HCT116 (cell line): ENCODE data around the gene PKP1. TPM values are rescaled to one million over a fixed set of nuclear protein-coding genes. Genes with fewer than 3 reads are reported as not detected.

Experiments
- ATAC-seq: fragments of 200-7000 bp; cut with Tn5 transposase; 2 replicates; pipeline ENCODE4 v1.9.1; 2020; ENCODE audit warnings: mild to moderate bottlenecking, moderate library complexity
- BruUV-seq: library from RNA; stranded (reverse); fragments of 400-500 nt; replicated peaks from 2 replicates; lab custom pipeline; 2021; lab: Mats Ljungman, UMichigan
- CTCF ChIA-PET: fragments of 300-600 bp; sonication (Branson Sonifier 250); formaldehyde crosslinking; loops from one replicate; lab custom pipeline; 2021; ENCODE audit warnings: antibody characterized with exemption; lab: Charles Lee
- POLR2A ChIA-PET: fragments of 300-600, 350-600 bp; sonication (Branson Sonifier 250); formaldehyde crosslinking; loops from one replicate; lab custom pipeline; 2021; ENCODE audit warnings: antibody characterized with exemption; lab: Charles Lee
- RAD21 ChIA-PET, 2 experiments: fragments of 300-600 bp; sonication (Branson Sonifier 250); formaldehyde crosslinking; loops; one replicate each; lab custom pipeline; 2023; ENCODE audit warnings: low total read pairs in 2 of 2; ENCODE audit not compliant: uncharacterized antibody in 2 of 2, unreplicated experiment in 2 of 2, low non-redundant PET in 1 of 2; lab: Charles Lee
- DNase-seq: peaks from one replicate; pipeline ENCODE4 v3.0.0-alpha.2; 2010; ENCODE audit warnings: low read depth, low spot score
- H2AFZ ChIP-seq: fragments of 200-600 bp; shearing (Covaris generic), sonication (generic); 2 replicates; pipeline ENCODE4 v1.6.1; 2017; ENCODE audit warnings: low read depth, mixed run types, mixed read lengths, antibody characterized with exemption, low read length; ENCODE audit not compliant: poor library complexity, severe bottlenecking
- H3K27ac ChIP-seq: 2 replicates; pipeline ENCODE4 v1.5.1; 2012; ENCODE audit warnings: low read depth, low read length
- H3K27me3 ChIP-seq: fragments of 200-600 bp; sonication (generic); 2 replicates; pipeline ENCODE4 v1.6.1; 2016; ENCODE audit warnings: mixed run types, low read length, mixed read lengths; ENCODE audit not compliant: insufficient read depth
- H3K36me3 ChIP-seq, 2 experiments: fragments of 200-500 bp in 1 of 2; fragments of 200-600 bp in 1 of 2; sonication (Bioruptor generic) in 1 of 2; sonication (generic) in 1 of 2; 2 replicates each; pipeline versions ENCODE4 v1.5.1 to v1.6.1; 2014 to 2016; ENCODE audit warnings: low read length in 2 of 2, inconsistent platforms in 1 of 2, mixed read lengths in 1 of 2, mixed run types in 1 of 2; ENCODE audit not compliant: insufficient read depth in 2 of 2, control insufficient read depth in 1 of 2
- H3K4me1 ChIP-seq, 2 experiments: fragments of 200-600 bp in 1 of 2; sonication (generic) in 1 of 2; 2 replicates each; pipeline versions ENCODE4 v1.5.1 to v1.6.1; 2012 to 2017; ENCODE audit warnings: low read length in 2 of 2, inconsistent platforms in 1 of 2, mild to moderate bottlenecking in 1 of 2, mixed read lengths in 1 of 2, mixed run types in 1 of 2, moderate library complexity in 1 of 2; ENCODE audit not compliant: insufficient read depth in 2 of 2, control insufficient read depth in 1 of 2
- H3K4me2 ChIP-seq: fragments of 200-600 bp; sonication (generic); 2 replicates; pipeline ENCODE4 v1.6.1; 2017; ENCODE audit warnings: mixed run types, low read length, mixed read lengths
- H3K4me3 ChIP-seq, 2 experiments: fragments of 200-600 bp in 1 of 2; sonication (generic) in 1 of 2; replicated peaks in 1 of 2; 2 replicates each; pipeline ENCODE4 v1.5.1; 2011 to 2016; ENCODE audit warnings: low read length in 2 of 2, control low read depth in 1 of 2, low read depth in 1 of 2, mild to moderate bottlenecking in 1 of 2, mixed read lengths in 1 of 2, mixed run types in 1 of 2
- H3K79me2 ChIP-seq: fragments of 200-600 bp; sonication (generic); 2 replicates; pipeline ENCODE4 v1.6.1; 2017; ENCODE audit warnings: mild to moderate bottlenecking, mixed run types, low read length, moderate library complexity, mixed read lengths; ENCODE audit not compliant: insufficient read depth
- H3K9ac ChIP-seq: fragments of 200-600 bp; sonication (generic); 2 replicates; pipeline ENCODE4 v1.6.1; 2016; ENCODE audit warnings: low read length, mixed read lengths
- H3K9me2 ChIP-seq: fragments of 200-600 bp; sonication (generic), shearing (Covaris generic); 2 replicates; pipeline ENCODE4 v1.6.1; 2017; ENCODE audit warnings: mixed run types, mild to moderate bottlenecking, moderate library complexity; ENCODE audit not compliant: insufficient read depth
- H3K9me3 ChIP-seq, 2 experiments: fragments of 200-500 bp in 1 of 2; fragments of 200-600 bp in 1 of 2; sonication (Bioruptor generic) in 1 of 2; sonication (generic) in 1 of 2; 2 replicates each; pipeline ENCODE4 v1.6.1; 2014 to 2017; ENCODE audit warnings: low read length in 2 of 2, mixed read lengths in 2 of 2, inconsistent platforms in 1 of 2, low read depth in 1 of 2, mild to moderate bottlenecking in 1 of 2, mixed run types in 1 of 2, moderate library complexity in 1 of 2; ENCODE audit not compliant: control insufficient read depth in 1 of 2, insufficient read depth in 1 of 2
- H4K20me1 ChIP-seq: fragments of 200-600 bp; sonication (generic), shearing (Covaris generic); 2 replicates; pipeline ENCODE4 v1.6.1; 2017; ENCODE audit warnings: mixed run types, mild to moderate bottlenecking, moderate library complexity; ENCODE audit not compliant: insufficient read depth
- CBX3 ChIP-seq: IDR thresholded peaks from 2 replicates; pipeline ENCODE4 v1.6.1; 2012; ENCODE audit warnings: low read depth
- CEBPB ChIP-seq: IDR thresholded peaks from 2 replicates; pipeline ENCODE4 v1.6.1; 2012; ENCODE audit warnings: low read depth
- EGR1 ChIP-seq: IDR thresholded peaks from 2 replicates; pipeline ENCODE4 v1.6.1; 2012; ENCODE audit warnings: low read depth
- ELF1 ChIP-seq: IDR thresholded peaks from 2 replicates; pipeline ENCODE4 v1.6.1; 2012; ENCODE audit warnings: low read depth, borderline replicate concordance
- EZH2 ChIP-seq: fragments of 200-600 bp; sonication (generic); IDR thresholded peaks from 2 replicates; pipeline ENCODE4 v1.6.1; 2017; ENCODE audit warnings: antibody characterized with exemption, mixed run types
- EZH2phosphoT487 ChIP-seq: fragments of 200-600 bp; IDR thresholded peaks from 2 replicates; pipeline ENCODE4 v1.6.1; 2018; ENCODE audit warnings: antibody characterized with exemption, borderline replicate concordance
- FOSL1 ChIP-seq: IDR thresholded peaks from 2 replicates; pipeline ENCODE4 v1.6.1; 2012; ENCODE audit warnings: low read depth
- JUND ChIP-seq: IDR thresholded peaks from 2 replicates; pipeline ENCODE4 v1.6.1; 2012
- MAX ChIP-seq: IDR thresholded peaks from 2 replicates; pipeline ENCODE4 v1.6.1; 2012
- POLR2A ChIP-seq: IDR thresholded peaks from 2 replicates; pipeline ENCODE4 v1.7.0; 2011; ENCODE audit warnings: borderline replicate concordance; ENCODE audit not compliant: insufficient read depth, insufficient read length; ENCODE audit errors: extremely low read depth
- POLR2AphosphoS5 ChIP-seq: IDR thresholded peaks from 2 replicates; pipeline ENCODE4 v1.6.1; 2011; ENCODE audit warnings: mild to moderate bottlenecking, low read depth, low read length, moderate library complexity
- RAD21 ChIP-seq: IDR thresholded peaks from 2 replicates; pipeline ENCODE4 v1.6.1; 2012; ENCODE audit warnings: low read depth, mild to moderate bottlenecking
- SP1 ChIP-seq: IDR thresholded peaks from 2 replicates; pipeline ENCODE4 v1.6.1; 2012; ENCODE audit warnings: low read depth
- YY1 ChIP-seq: IDR thresholded peaks from 2 replicates; pipeline ENCODE4 v1.6.1; 2011; ENCODE audit warnings: low read length, low read depth, moderate library complexity, mild to moderate bottlenecking; ENCODE audit not compliant: insufficient replicate concordance; ENCODE audit errors: extremely low read depth
- ZFX ChIP-seq: fragments of 450-650 bp; IDR thresholded peaks from 2 replicates; pipeline ENCODE4 v1.6.1; 2017
- ZNF274 ChIP-seq: fragments of 200-500 bp; sonication (Bioruptor generic); IDR thresholded peaks from 2 replicates; pipeline ENCODE4 v1.6.1; 2014; ENCODE audit warnings: mild to moderate bottlenecking, low read depth, low read length, inconsistent platforms
- intact Hi-C: fragments of 100-400 bp; cut with micrococcal nuclease; formaldehyde crosslinking; loops from 2 replicates; pipeline ENCODE4 v1.10.0; 2022
- total RNA-seq: library from RNA; stranded (reverse); gene quantifications from one replicate; pipeline ENCODE4 v1.2.1, GENCODE V29; 2021; ENCODE audit not compliant: unreplicated experiment
- TF ChIP-seq, protein P1 (sequence below), 3 experiments: fragments of 200-600 bp in 1 of 3; sonication (generic) in 1 of 3; IDR thresholded peaks in 2 of 3; conservative IDR thresholded peaks in 1 of 3; 2 replicates each; pipeline ENCODE4 v1.5.1; 2012 to 2017; ENCODE audit warnings: low read depth in 2 of 3, low read length in 2 of 3, antibody characterized with exemption in 1 of 3, borderline replicate concordance in 1 of 3, control low read depth in 1 of 3, mild to moderate bottlenecking in 1 of 3, mixed read lengths in 1 of 3, mixed run types in 1 of 3, moderate library complexity in 1 of 3; ENCODE audit not compliant: insufficient read depth in 1 of 3
- TF ChIP-seq, protein P2 (sequence below): IDR thresholded peaks from 2 replicates; pipeline ENCODE4 v1.6.1; 2012
- TF ChIP-seq, protein P3 (sequence below): IDR thresholded peaks from 2 replicates; pipeline ENCODE4 v1.6.1; 2011; ENCODE audit warnings: mild to moderate bottlenecking, low read length, moderate library complexity; ENCODE audit not compliant: insufficient replicate concordance; ENCODE audit errors: extremely low read depth

PKP1 gene
- total RNA-seq, 1 experiment from 2014 or later: 0.07 TPM

- Histone ChIP-seq H3K9me2 (no peaks in the 10 kb centered on the region), H3K36me3 (no peaks in the 10 kb centered on the region)
- intact Hi-C loops: no loop called here
- no peak for TF ChIP-seq MAX
- TF ChIP-seq, protein P1, sequence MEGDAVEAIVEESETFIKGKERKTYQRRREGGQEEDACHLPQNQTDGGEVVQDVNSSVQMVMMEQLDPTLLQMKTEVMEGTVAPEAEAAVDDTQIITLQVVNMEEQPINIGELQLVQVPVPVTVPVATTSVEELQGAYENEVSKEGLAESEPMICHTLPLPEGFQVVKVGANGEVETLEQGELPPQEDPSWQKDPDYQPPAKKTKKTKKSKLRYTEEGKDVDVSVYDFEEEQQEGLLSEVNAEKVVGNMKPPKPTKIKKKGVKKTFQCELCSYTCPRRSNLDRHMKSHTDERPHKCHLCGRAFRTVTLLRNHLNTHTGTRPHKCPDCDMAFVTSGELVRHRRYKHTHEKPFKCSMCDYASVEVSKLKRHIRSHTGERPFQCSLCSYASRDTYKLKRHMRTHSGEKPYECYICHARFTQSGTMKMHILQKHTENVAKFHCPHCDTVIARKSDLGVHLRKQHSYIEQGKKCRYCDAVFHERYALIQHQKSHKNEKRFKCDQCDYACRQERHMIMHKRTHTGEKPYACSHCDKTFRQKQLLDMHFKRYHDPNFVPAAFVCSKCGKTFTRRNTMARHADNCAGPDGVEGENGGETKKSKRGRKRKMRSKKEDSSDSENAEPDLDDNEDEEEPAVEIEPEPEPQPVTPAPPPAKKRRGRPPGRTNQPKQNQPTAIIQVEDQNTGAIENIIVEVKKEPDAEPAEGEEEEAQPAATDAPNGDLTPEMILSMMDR (IDR thresholded peaks at IDR 0.05 in 2 of 3, conservative IDR thresholded peaks at IDR 0.05 in 1 of 3; ENCODE audit: borderline replicate concordance in 1 of 3, insufficient read depth in 1 of 3, low read depth in 2 of 3, low read length in 2 of 3): no peak
- TF ChIP-seq FOSL1: no peak
- TF ChIP-seq ZNF274: no peak
- no peak for TF ChIP-seq JUND
- TF ChIP-seq EZH2phosphoT487: no peak
- TF ChIP-seq, protein P2, sequence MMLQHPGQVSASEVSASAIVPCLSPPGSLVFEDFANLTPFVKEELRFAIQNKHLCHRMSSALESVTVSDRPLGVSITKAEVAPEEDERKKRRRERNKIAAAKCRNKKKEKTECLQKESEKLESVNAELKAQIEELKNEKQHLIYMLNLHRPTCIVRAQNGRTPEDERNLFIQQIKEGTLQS: no peak
- no peak for TF ChIP-seq ZFX
- TF ChIP-seq POLR2AphosphoS5: no peak
- no peak for TF ChIP-seq SP1
- no peak for TF ChIP-seq RAD21
- no peak for TF ChIP-seq CEBPB
- TF ChIP-seq CBX3: no peak
- TF ChIP-seq POLR2A: no peak
- TF ChIP-seq YY1: no peak
- no peak for TF ChIP-seq EZH2
- TF ChIP-seq EGR1: no peak
- TF ChIP-seq ELF1: no peak
- TF ChIP-seq, protein P3, sequence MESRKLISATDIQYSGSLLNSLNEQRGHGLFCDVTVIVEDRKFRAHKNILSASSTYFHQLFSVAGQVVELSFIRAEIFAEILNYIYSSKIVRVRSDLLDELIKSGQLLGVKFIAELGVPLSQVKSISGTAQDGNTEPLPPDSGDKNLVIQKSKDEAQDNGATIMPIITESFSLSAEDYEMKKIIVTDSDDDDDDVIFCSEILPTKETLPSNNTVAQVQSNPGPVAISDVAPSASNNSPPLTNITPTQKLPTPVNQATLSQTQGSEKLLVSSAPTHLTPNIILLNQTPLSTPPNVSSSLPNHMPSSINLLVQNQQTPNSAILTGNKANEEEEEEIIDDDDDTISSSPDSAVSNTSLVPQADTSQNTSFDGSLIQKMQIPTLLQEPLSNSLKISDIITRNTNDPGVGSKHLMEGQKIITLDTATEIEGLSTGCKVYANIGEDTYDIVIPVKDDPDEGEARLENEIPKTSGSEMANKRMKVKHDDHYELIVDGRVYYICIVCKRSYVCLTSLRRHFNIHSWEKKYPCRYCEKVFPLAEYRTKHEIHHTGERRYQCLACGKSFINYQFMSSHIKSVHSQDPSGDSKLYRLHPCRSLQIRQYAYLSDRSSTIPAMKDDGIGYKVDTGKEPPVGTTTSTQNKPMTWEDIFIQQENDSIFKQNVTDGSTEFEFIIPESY: no peak
- TF ChIP-seq, all 23 proteins: peak for 0
- ChIA-PET RAD21 (no interaction called here), CTCF (no interaction called here), POLR2A (no interaction called here)
- Histone ChIP-seq H3K9me3 (no peaks in the 10 kb centered on the region), H3K4me2 (no peak overlapping the region), H2AFZ (no peak overlapping the region), H3K27me3 (no peaks in the 10 kb centered on the region), H3K9ac (no peak overlapping the region), H4K20me1 (no peaks in the 10 kb centered on the region), H3K4me1 (peaks cover 23 to 42% of the 10 kb centered on the region in 2 experiments), H3K79me2 (no peaks in the 10 kb centered on the region), H3K27ac (no peak overlapping the region), H3K4me3 (no peak overlapping the region)
- ATAC-seq (no peak), DNase-seq (no peak)
- no TSS peak for BruUV-seq
These were observed 29.8 kb downstream of the PKP1 start for GRCh38 chr1:201313086-201313485.
